Measurements from ENCODE around the gene STX3. TPM values are rescaled to one million over a fixed set of nuclear protein-coding genes. Genes with fewer than 3 reads are reported as not detected.

Gene STX3
- total and polyA plus RNA-seq, 2 experiments from 2014 or later: 19.0 to 65.5 TPM

GRCh38 chr11:59761993-59762392 is 6.8 kb downstream of the STX3 start:
- Histone ChIP-seq H4K20me1 (replicated peaks; ENCODE audit: insufficient read depth) (peaks cover 37% of the 10 kb centered on the region), H3K27me3 (ENCODE audit: insufficient read depth) (no peaks in the 10 kb centered on the region), H3K79me2 (replicated peaks; ENCODE audit: insufficient read depth) (peaks cover 99% of the 10 kb centered on the region), H3K4me3 (no peak overlapping the region), H3K27ac (ENCODE audit: low read depth) (no peak overlapping the region), H3K9me2 (ENCODE audit: insufficient read depth) (no peaks in the 10 kb centered on the region), H3F3A (replicated peaks; ENCODE audit: low read depth) (no peaks in the 10 kb centered on the region), H3K4me2 (no peak overlapping the region), H3K36me3 (ENCODE audit: insufficient read depth) (no peaks in the 10 kb centered on the region), H3K4me1 (ENCODE audit: insufficient read depth) (peaks cover 7% of the 10 kb centered on the region), H2AFZ (no peak overlapping the region)
- H3K4me3 Mint-ChIP-seq: no peak overlapping the region
- DNase-seq (ENCODE audit: low spot score): no peak
- H3K27me3 Mint-ChIP-seq (ENCODE audit: insufficient read depth, low read depth, poor library complexity): peaks cover 7% of the 10 kb centered on the region
- TF ChIP-seq CTCF (conservative IDR thresholded peaks at IDR 0.05; ENCODE audit: low read depth in 2 of 2): no peak
- no peak for TF ChIP-seq EZH2 (IDR thresholded peaks at IDR 0.05; ENCODE audit: low read depth, unreplicated experiment)
- TF ChIP-seq ZNF114 (CRISPR knock-in tag; IDR thresholded peaks at IDR 0.05): no peak
- TF ChIP-seq JUNB (IDR thresholded peaks at IDR 0.05; ENCODE audit: unreplicated experiment): no peak
- no peak for TF ChIP-seq STAT1 (IDR thresholded peaks at IDR 0.05; ENCODE audit: unreplicated experiment)
- TF ChIP-seq NANOG (IDR thresholded peaks at IDR 0.05; ENCODE audit: borderline replicate concordance): no peak
- no peak for TF ChIP-seq ZNF462 (CRISPR knock-in tag; IDR thresholded peaks at IDR 0.05)
- no peak for TF ChIP-seq POLR2AphosphoS5 (IDR thresholded peaks at IDR 0.05; ENCODE audit: low read depth)
- no peak for TF ChIP-seq ZNF331 (CRISPR knock-in tag; IDR thresholded peaks at IDR 0.05; ENCODE audit: low read depth)
- TF ChIP-seq CREB1 (CRISPR knock-in tag; IDR thresholded peaks at IDR 0.05; ENCODE audit: low read depth): no peak
- no peak for TF ChIP-seq EZH2phosphoT487 (IDR thresholded peaks at IDR 0.05; ENCODE audit: unreplicated experiment)
- no peak for TF ChIP-seq ETS1 (IDR thresholded peaks at IDR 0.05)
- TF ChIP-seq REST (IDR thresholded peaks at IDR 0.05; ENCODE audit: unreplicated experiment): no peak
- H3K27ac Mint-ChIP-seq: no peak overlapping the region
- peaks cover 31% of the 10 kb centered on the region for H3K4me1 Mint-ChIP-seq
- no peaks in the 10 kb centered on the region for H3K9me3 Mint-ChIP-seq
- no peak for ATAC-seq
- H3K36me3 Mint-ChIP-seq (ENCODE audit: low read depth): peaks cover 11% of the 10 kb centered on the region
